ENCODE data around the gene CEP41. TPM values are rescaled to one million over a fixed set of nuclear protein-coding genes. Genes with fewer than 3 reads are reported as not detected.

The CEP41 gene
- total RNA-seq, 1 experiment from 2014 or later, result 34.8 TPM

DNA sequence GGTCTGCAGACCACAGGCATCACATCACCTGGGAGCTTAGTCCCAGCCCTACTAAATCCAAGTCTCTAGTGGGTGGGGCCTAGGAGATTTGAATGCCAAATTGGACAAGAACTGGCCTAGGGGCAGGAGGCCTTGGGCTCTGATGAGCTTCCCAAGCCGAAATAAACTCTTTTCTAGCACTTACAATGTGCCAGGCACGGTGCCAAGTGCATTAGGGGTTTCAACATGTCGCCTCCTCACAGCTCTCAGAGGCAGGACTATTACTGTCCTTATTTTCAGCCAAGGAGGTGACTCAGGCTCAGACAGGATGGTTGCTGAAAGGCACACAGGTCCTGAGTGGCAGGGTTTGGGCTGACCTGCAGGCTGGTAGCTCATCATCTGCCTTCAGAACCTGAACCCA, 69.8 kb downstream of the CEP41 start:
- DNase-seq (ENCODE audit: low read depth), result peak; percentile 63

GRCh38 chr7:130369831-130370550, 70.8 kb downstream of the CEP41 start:
- peak; percentile 66 for DNase-seq (ENCODE audit: low read depth)

- DNase-seq (ENCODE audit: low read depth), result peak; percentile 98
Measured at GRCh38 chr7:130369110-130369711, 71.6 kb downstream of the CEP41 start.

DNA sequence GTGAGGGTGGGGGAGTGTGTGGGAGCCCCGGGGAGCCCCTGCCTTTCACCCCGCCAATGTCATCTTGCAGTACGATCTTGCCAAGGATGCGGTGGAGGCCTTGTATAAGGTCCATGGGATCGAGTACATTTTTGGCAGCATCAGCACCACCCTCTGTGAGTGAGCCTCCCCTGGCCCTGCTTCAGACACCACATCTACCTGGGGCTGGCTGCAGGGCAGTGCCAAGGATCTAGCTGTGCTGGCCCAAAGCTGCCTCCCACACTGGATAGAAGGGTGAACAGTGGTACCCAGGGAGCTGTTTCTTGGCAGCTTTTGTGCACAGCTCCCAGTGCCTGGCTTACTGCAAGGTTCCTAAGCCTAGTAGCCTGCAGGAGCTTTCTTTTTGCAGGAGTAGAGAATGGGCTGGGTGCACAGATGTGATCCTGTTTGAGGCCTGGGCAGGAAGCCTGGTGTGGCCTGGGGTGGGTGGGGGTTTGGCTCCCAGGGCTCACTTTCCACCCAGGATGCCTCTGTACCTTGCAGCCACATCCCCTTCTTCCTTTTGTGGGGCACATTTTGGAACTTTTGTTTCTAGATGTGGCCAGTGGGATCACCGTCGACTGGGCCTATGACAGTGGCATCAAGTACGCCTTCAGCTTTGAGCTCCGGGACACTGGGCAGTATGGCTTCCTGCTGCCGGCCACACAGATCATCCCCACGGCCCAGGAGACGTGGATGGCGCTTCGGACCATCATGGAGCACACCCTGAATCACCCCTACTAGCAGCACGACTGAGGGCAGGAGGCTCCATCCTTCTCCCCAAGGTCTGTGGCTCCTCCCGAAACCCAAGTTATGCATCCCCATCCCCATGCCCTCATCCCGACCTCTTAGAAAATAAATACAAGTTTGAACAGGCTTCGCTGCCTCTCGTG, 72.7 kb downstream of the CEP41 start:
- no peak for DNase-seq (ENCODE audit: low read depth)

GRCh38 chr7:130367088-130367755, 73.6 kb downstream of the CEP41 start:
- no peak for DNase-seq (ENCODE audit: low read depth)

GRCh38 chr7:130366564-130366963, 74.3 kb downstream of the CEP41 start:
- peak; percentile 55 for DNase-seq (ENCODE audit: low read depth)

DNA sequence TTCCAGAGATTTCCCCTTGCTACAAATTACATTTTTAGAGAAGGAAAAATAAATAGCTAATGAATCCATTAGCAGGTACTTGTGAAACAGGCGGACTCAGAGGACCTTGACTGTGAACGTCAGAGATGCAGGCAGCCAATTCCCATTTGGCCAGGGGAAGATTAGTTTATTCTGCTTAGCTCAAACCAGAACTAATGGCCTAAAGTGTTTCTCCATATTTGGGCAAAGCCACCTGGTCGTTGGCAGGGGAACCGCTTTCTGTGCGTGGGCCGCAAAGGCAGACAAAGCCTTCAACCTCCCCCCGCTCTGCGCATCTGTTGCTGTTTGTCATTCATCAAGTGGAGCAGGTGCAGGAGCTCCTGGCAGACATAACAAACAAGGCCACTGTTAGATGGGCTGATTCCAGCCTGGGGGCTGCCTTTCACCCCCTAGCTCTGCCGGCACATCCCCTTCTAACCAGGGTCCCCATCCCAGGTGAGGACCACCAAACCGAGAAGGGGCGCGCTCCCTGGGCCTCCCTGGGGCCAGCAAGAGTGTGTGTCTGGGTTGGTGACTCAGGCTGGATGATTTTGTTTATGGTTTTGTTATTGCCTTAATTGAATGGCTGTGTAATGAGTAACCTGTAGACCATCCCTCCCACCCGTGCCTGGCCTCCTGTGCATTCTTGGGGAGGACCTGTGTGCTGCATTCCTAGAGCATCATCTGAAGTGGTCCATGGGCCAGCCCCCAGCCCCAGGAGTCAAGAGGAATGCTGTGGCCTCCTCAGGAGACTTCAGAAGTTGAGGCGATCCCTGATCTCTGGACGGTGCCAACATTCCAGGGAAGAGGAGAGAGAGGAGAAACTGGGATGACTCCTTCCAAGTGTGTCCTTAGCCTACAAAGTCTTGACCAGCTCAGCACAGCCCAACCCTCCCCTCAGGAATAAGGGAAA, 75.0 kb downstream of the CEP41 start:
- DNase-seq (ENCODE audit: low read depth), result peak; percentile 100

DNA sequence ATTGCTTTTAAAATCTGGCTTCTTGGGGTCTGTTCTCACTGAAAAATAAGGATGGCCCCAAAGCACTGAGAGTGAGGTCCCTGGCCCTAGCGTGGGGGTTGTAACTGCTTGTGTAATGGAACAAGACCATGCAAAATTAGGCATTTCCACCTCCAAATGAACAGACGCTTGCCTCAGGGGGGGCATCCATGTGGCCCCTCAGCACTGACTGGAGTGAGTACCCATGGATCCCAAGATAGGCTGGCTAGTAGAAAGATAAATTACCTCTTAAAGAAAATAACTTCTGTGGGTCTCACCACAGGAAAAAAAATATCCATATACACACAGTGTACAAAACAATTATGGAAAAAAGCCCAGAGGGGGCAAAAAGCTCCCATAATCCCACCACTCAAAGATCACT, 75.7 kb downstream of the CEP41 start:
- DNase-seq (ENCODE audit: low read depth), result no peak

- DNase-seq (ENCODE audit: low read depth), result no peak
Measured at GRCh38 chr7:130364451-130364850, 76.4 kb downstream of the CEP41 start.

- DNase-seq (ENCODE audit: low read depth), result peak; percentile 100
Measured at GRCh38 chr7:130363026-130363847, 77.6 kb downstream of the CEP41 start.

DNA sequence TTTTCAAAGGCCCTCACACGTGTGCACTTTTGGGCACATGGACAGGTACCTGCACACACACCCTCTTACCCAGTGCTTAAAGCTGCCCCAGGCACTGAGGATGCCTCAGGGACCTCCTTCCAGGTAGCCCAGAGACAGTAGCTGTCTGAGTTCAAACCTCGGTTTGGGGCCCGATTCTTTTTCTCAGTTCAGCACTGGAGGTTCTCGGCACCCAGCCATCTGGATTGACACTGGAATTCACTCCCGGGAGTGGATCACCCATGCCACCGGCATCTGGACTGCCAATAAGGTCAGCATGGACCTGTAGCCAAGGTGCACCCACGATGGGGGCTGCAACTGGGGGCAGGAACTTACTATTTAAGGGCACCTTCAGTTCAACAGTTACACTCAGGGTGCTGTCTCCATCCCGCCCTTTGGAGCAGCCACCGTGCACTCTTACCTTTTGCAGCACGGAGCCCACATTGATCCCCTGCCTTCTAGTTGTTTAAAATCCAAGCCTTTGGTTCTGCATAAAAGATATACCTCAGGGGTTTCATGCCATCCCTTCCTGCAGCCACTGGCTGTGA, 78.5 kb downstream of the CEP41 start:
- DNase-seq (ENCODE audit: low read depth), result no peak

- no peak for DNase-seq (ENCODE audit: low read depth)
Measured at GRCh38 chr7:130361681-130362080, 79.1 kb downstream of the CEP41 start.

DNA sequence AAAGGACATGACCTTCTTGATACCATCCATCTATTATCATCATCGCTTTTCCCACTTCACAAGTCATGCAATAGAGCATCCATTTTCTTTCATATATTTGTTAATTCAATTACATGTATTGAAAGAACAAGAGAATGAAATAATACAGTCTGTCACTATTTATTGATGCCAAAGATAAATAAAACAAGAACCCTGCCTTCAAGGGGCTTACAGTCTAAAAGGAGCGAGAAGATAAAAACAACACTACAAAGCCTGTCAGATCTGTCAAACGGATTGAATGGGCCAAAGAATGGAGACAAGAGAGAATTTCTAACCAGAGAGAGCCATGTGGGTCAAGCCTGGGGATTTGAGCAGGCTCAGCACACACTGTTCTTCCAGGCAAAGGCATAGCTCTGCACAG, 80.3 kb downstream of the CEP41 start:
- DNase-seq (ENCODE audit: low read depth), result no peak

GRCh38 chr7:130359276-130359857, 81.4 kb downstream of the CEP41 start:
- no peak for DNase-seq (ENCODE audit: low read depth)

DNA sequence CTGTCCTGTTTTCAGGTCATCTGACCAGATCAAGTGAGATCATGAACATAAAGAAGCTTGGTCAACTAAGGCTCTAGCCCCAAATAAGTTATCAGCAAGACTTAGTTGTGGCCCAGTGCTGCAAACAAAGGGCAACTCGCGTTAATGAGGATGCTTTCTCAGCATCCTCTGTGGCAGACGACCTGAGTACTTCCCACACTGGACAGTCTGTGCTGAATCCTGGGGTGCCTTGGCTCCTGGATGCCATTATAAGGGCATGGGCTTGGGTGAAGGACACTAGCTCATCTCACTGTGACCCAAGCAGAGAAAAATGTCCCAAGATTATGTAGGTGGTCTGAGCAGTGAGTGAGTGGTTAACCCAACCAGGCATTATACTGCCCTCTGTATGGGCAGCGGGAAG, 82.3 kb downstream of the CEP41 start:
- DNase-seq (ENCODE audit: low read depth), result no peak

DNA sequence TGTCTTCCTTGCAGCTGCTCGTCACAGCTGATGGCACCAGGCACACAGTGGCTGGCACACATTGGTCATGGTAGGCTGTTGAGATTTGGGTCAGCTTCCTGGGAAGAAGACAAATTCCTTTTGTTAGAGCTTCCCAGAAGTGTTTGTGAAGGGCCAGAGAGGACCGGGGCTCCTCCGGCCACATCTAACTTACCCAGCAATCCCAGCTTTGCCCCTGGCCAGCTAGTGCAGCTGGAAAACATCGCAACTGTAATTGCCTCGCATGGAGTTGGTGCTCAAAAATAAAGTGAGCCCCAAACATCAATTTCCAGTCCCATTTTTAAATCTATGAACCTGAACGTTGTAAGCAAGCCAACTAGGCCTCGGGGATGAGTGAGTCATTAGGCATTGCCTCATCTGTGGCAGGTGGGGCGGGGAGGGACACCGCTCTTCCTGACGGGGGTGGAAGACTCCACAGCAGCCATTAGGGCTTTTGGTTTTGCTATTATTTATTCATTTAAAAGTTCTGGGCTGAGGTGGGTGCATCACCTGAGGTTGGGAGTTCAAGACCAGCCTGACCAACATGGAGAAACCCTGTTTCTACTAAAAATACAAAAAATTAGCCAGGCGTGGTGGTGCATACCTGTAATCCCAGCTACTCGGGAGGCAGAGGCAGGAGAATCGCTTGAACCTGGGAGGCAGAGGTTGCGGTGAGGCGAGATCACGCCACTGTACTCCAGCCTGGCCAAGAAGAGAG, 83.8 kb downstream of the CEP41 start:
- DNase-seq (ENCODE audit: low read depth), result peak; percentile 95

- peak; percentile 100 for DNase-seq (ENCODE audit: low read depth)
Measured at GRCh38 chr7:130356121-130356875, 84.5 kb downstream of the CEP41 start.

GRCh38 chr7:130353196-130353595, 87.6 kb downstream of the CEP41 start:
- DNase-seq (ENCODE audit: low read depth), result no peak
